Mucosa of stomach (tissue), 1 donor: ENCODE data around the gene FAM81A.
"Not testable (repeated sequence)": the region's sequence is repeated elsewhere in the genome, so short reads cannot be mapped to it uniquely, and the experiment has no call there.

ENCODE experiments used
- H3K27me3 ChIP-seq: one replicate; pipeline ENCODE4 v1.7.0; 2013; ENCODE audit warnings: mild to moderate bottlenecking, low read length; ENCODE audit not compliant: control insufficient read depth, insufficient read depth
- H3K36me3 ChIP-seq: one replicate; pipeline ENCODE4 v1.7.0; 2013; ENCODE audit warnings: low read length; ENCODE audit not compliant: control insufficient read depth, insufficient read depth
- H3K4me1 ChIP-seq: one replicate; pipeline ENCODE4 v1.7.0; 2013; ENCODE audit warnings: mild to moderate bottlenecking, low read length; ENCODE audit not compliant: control insufficient read depth, insufficient read depth
- H3K4me3 ChIP-seq: one replicate; pipeline ENCODE4 v1.7.0; 2013; ENCODE audit warnings: low read length
- H3K9ac ChIP-seq: one replicate; pipeline ENCODE4 v1.7.0; 2013; ENCODE audit warnings: mild to moderate bottlenecking, low read length, moderate library complexity
- H3K9me3 ChIP-seq: one replicate; pipeline ENCODE4 v1.7.0; 2013; ENCODE audit warnings: mild to moderate bottlenecking, low read length, moderate library complexity; ENCODE audit not compliant: control insufficient read depth
- donor health status: Pancreatic carcinoma.

Gene FAM81A

DNA sequence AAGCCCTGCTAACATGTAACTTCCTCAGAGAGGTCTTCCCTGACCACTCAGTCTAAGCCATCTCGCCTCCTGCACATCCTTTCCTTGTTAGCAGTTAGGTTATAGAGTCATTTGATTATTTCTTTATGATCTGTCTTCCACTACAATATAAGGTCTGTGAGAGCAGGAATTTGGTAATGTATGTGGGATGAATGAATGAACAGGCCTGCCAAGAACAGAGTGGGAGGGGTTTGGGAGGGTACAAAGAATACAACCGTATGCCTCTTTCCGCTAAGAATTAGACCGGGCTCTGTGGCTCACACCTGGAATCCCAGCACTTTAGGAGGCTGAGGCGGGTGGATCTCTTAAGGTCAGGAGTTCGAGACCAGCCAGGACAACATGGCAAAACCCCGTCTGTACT is 32.9 kb upstream of the FAM81A start:
- no peak overlapping the region for H3K4me3 ChIP-seq
- no peaks in the 10 kb centered on the region for H3K9me3 ChIP-seq
- no peaks in the 10 kb centered on the region for H3K36me3 ChIP-seq
- H3K27me3 ChIP-seq, result no peaks in the 10 kb centered on the region
- peaks cover 6% of the 10 kb centered on the region for H3K4me1 ChIP-seq
- no peak overlapping the region for H3K9ac ChIP-seq

DNA sequence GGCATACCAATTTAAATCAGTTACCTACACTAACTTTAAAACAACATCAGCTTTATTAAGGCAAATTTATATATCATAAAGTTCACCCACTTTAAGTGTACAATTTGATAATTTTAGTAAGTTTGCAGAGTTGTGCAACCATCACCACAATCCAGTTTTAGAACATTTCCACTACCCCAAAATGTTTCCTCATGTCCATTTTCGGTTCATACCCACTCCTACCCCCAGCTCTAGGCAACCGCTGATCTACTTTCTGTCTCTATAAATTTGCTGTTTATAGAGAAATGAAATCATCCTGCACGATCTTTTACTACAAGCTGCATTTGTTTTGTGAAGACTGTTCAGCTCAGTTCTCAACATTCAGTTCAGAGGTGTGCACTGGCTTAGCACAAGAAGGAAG is 31.5 kb upstream of the FAM81A start:
- no peaks in the 10 kb centered on the region for H3K27me3 ChIP-seq
- no peaks in the 10 kb centered on the region for H3K9me3 ChIP-seq
- H3K4me3 ChIP-seq, result no peak overlapping the region
- H3K4me1 ChIP-seq, result peaks cover 9% of the 10 kb centered on the region
- H3K9ac ChIP-seq, result no peak overlapping the region
- no peaks in the 10 kb centered on the region for H3K36me3 ChIP-seq

DNA sequence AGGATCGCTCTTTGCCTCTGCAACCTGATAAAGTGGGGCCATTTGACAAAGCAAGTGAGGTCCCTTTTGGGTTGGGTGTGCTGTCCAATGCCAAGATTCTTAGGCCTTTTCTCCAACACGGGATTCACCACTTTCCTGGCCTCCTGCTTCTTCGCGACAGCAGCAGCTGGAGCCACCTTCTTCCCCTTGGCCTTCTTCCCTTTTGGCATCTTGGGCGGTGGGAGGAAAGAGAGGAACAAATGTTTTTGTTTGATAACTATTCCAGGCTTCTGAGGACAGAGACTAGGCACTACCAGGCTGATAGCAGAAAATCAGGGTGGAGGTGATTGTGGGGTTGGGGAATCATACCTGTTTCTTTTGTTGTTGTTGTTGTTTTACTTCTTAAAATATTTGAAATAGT is 30.0 kb upstream of the FAM81A start:
- Histone ChIP-seq H3K9me3 (no peaks in the 10 kb centered on the region), H3K36me3 (no peaks in the 10 kb centered on the region), H3K4me1 (peaks cover 18% of the 10 kb centered on the region), H3K27me3 (no peaks in the 10 kb centered on the region), H3K4me3 (no peak overlapping the region), H3K9ac (no peak overlapping the region)

DNA sequence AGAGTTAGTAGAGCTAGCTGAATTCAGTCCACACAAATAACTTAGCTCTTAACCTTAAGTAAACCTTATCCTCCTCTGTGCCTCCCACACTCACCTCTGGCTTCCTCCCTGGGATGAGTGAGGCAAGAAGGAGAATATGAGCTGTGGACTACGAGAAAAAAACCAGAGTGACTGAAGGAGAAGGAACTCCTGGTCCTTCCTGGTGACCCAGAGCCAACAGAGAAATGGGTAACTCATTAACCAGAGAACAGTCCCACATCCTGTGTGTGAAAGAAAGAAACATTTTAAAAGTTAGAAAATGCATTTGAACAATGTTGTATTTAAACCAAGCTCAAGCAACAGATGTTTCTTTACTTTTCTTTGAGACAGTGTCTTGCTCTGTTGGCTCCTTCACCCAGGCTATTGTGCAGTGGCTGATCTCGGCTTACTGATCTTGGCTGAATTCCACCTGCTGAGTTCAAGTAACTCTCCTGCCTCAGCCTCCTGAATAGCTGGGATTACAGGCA is 27.5 kb upstream of the FAM81A start:
- Histone ChIP-seq H3K4me3 (no peak overlapping the region), H3K9me3 (no peaks in the 10 kb centered on the region), H3K4me1 (peaks cover 18% of the 10 kb centered on the region), H3K9ac (peak overlapping the region; percentile 43), H3K27me3 (no peaks in the 10 kb centered on the region), H3K36me3 (no peaks in the 10 kb centered on the region)

DNA sequence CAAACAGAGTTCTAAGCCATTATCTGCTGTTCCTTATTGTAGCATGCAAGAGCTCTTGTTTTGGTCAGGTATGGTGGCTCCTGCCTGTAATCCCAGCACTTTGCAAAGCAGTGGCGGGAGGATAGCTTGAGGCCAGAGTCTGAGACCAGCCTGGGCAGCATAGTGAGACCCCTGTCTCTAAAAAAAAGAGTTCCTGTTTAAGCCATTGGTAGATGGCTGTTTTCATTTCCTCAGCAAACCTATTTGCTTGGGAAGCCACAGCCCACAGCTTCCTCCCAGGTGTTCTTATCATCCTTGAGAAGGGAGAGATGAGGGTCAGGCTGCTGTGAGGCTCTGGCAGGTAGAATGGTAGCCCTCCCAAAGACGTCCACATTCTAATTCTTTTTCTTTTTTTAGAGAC is 24.4 kb upstream of the FAM81A start:
- H3K4me1 ChIP-seq, result peaks cover 18% of the 10 kb centered on the region
- no peaks in the 10 kb centered on the region for H3K27me3 ChIP-seq
- H3K36me3 ChIP-seq, result no peaks in the 10 kb centered on the region
- H3K4me3 ChIP-seq, result no peak overlapping the region
- H3K9ac ChIP-seq, result no peak overlapping the region
- no peaks in the 10 kb centered on the region for H3K9me3 ChIP-seq

DNA sequence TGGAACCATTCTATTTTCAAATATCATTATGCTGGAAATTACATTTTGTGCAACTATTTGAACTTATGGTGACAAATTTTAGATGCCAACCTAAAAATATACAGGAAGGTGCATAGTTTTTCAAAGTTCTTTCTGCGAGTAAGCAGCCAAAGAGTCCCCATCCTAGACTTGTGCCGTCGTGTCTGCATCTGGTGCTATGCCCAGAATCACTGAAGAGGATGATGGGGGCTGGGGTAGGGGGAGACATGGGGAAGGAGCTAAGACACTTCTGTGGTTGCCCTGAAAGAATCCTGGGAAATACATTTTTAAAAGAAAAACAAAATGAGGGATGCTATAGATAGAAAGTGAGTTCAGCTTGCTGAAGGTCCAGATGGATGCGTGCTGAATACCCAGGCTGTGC is 21.2 kb upstream of the FAM81A start:
- no peak overlapping the region for H3K9ac ChIP-seq

GRCh38 chr15:59419170-59419569 is 18.8 kb upstream of the FAM81A start:
- Histone ChIP-seq H3K4me3 (no peak overlapping the region), H3K36me3 (no peaks in the 10 kb centered on the region), H3K9me3 (no peaks in the 10 kb centered on the region), H3K27me3 (peaks cover 1% of the 10 kb centered on the region), H3K9ac (no peak overlapping the region), H3K4me1 (no peaks in the 10 kb centered on the region)

More for the DNA sequence above, 21.2 kb upstream of the FAM81A start:
- no peak overlapping the region for H3K4me3 ChIP-seq
- no peaks in the 10 kb centered on the region for H3K27me3 ChIP-seq
- H3K4me1 ChIP-seq, result peaks cover 8% of the 10 kb centered on the region
- no peaks in the 10 kb centered on the region for H3K9me3 ChIP-seq
- H3K36me3 ChIP-seq, result no peaks in the 10 kb centered on the region

DNA sequence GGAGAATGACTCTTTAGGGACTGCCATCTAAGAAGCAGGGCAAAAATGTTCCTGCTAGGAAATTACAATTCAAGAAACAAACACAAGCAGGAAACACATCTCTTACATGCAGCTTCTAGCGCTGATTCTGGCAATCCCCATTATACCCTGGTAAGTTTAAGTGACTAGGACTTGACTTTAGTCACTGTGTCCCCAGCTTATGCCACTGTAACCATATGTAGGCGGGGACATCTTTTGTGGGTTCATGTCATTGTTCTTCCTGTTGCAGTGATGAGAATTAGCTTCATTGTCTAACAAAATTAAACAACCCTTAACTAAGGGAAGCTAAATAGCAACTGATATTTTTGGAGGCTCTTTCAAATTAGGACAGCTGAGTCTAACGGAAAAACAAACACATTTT is 17.9 kb upstream of the FAM81A start:
- Histone ChIP-seq H3K9me3 (no peaks in the 10 kb centered on the region), H3K9ac (no peak overlapping the region), H3K27me3 (peaks cover 8% of the 10 kb centered on the region), H3K36me3 (no peaks in the 10 kb centered on the region), H3K4me1 (no peaks in the 10 kb centered on the region), H3K4me3 (no peak overlapping the region)

DNA sequence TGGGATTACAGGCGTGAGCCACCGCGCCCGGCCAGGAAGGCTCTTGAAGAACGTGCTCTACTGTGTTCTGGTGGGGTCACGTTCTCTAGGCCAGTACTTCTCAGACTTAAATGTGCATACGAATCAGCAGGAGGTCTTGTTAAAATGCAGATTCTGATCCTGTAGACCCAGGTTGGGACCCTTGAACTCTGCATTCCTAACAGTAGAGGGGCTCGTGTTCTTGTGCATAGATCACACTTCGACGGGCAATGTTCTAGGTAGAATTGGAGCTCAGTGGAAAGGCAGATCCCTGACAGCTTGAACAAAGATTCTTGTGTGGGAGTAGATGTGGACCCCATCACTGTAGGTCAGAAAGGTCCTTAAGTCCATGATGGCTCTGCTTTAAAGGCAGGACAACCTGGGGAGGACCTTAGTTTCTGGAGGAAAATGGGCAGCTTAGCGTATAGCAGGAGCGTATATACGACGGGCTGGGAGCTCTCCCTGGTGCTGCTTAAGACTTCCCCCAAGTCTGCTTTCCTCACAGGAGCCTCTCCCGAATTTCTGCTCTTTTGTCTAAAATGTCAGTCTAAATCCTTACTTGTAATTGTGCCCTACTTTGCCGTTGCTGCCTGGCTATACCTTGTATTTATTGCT is 16.9 kb upstream of the FAM81A start:
- Histone ChIP-seq H3K9me3 (no peaks in the 10 kb centered on the region), H3K4me1 (no peaks in the 10 kb centered on the region), H3K9ac (no peak overlapping the region), H3K27me3 (peaks cover 8% of the 10 kb centered on the region), H3K36me3 (no peaks in the 10 kb centered on the region), H3K4me3 (no peak overlapping the region)

GRCh38 chr15:59424616-59425015 is 13.4 kb upstream of the FAM81A start:
- Histone ChIP-seq H3K9me3 (no peaks in the 10 kb centered on the region), H3K27me3 (peaks cover 8% of the 10 kb centered on the region), H3K9ac (no peak overlapping the region), H3K36me3 (no peaks in the 10 kb centered on the region), H3K4me1 (no peaks in the 10 kb centered on the region), H3K4me3 (no peak overlapping the region)

- not testable (repeated sequence) for H3K9me3 ChIP-seq, H3K36me3 ChIP-seq, H3K9ac ChIP-seq, H3K27me3 ChIP-seq, H3K4me3 ChIP-seq, H3K4me1 ChIP-seq
These were observed 9.1 kb upstream of the FAM81A start for GRCh38 chr15:59428898-59429297.

DNA sequence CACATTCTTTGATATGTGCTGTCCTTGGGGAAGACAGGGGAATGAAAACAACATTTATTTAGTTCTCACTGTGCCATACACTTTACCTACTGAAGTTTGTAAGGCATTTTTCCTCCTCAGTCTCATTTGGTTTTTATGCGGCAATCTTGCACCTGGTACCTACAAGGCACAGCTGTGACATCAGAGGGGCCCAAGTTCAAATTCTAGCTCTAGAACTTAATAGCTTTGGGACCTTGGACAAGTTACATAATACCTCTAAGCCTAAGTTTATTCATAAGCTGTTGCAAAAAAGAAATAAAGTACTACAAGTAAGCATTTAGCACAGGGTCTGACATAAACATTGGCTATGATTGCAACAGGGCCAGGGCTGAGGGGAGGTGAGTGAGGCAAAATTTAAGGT is 5.6 kb upstream of the FAM81A start:
- no peaks in the 10 kb centered on the region for H3K36me3 ChIP-seq
- peaks cover 5% of the 10 kb centered on the region for H3K4me1 ChIP-seq
- H3K9me3 ChIP-seq, result no peaks in the 10 kb centered on the region
- no peak overlapping the region for H3K4me3 ChIP-seq
- H3K9ac ChIP-seq, result no peak overlapping the region
- H3K27me3 ChIP-seq, result peaks cover 16% of the 10 kb centered on the region

GRCh38 chr15:59434481-59434880 is 3.5 kb upstream of the FAM81A start:
- Histone ChIP-seq H3K4me3 (no peak overlapping the region), H3K9me3 (no peaks in the 10 kb centered on the region), H3K27me3 (peaks cover 19% of the 10 kb centered on the region), H3K4me1 (peaks cover 9% of the 10 kb centered on the region), H3K36me3 (no peaks in the 10 kb centered on the region), H3K9ac (no peak overlapping the region)
